H1 (cell line): ENCODE results near the gene LHFPL2. TPM values are rescaled to one million over a fixed set of nuclear protein-coding genes. Genes with fewer than 3 reads are reported as not detected.

ENCODE experiments used
- CREB1 ChIP-seq: IDR thresholded peaks from 2 replicates; pipeline ENCODE4 v1.6.1; 2012; ENCODE audit warnings: inconsistent platforms
- EP300 ChIP-seq, 2 experiments: IDR thresholded peaks; 1 replicate in 1 of 2; 2 replicates in 1 of 2; pipeline ENCODE4 v1.6.1; 2011 to 2012; ENCODE audit warnings: low read depth in 2 of 2, low read length in 2 of 2, mild to moderate bottlenecking in 2 of 2, borderline replicate concordance in 1 of 2, inconsistent platforms in 1 of 2, moderate library complexity in 1 of 2
- GABPA ChIP-seq: IDR thresholded peaks from 2 replicates; pipeline ENCODE4 v1.6.1; 2011; ENCODE audit warnings: mild to moderate bottlenecking, low read length, moderate library complexity, borderline replicate concordance; ENCODE audit not compliant: insufficient read depth
- JUN ChIP-seq: IDR thresholded peaks from 2 replicates; pipeline ENCODE4 v1.6.1; 2011; ENCODE audit warnings: low read depth, mild to moderate bottlenecking, improper control_type of control experiment, low read length
- KDM4A ChIP-seq: IDR thresholded peaks from one replicate; pipeline ENCODE4 v1.7.1; 2012; ENCODE audit warnings: low read depth, mild to moderate bottlenecking, moderate library complexity, low read length, inconsistent platforms; ENCODE audit not compliant: severe bottlenecking
- NRF1 ChIP-seq: IDR thresholded peaks from 2 replicates; pipeline ENCODE4 v1.6.1; 2011; ENCODE audit warnings: mild to moderate bottlenecking, low read depth, low read length, improper control_type of control experiment
- SIX5 ChIP-seq: IDR thresholded peaks from 2 replicates; pipeline ENCODE4 v1.6.1; 2011; ENCODE audit warnings: mild to moderate bottlenecking, low read depth, low read length
- TBP ChIP-seq: IDR thresholded peaks from 2 replicates; pipeline ENCODE4 v1.6.1; 2011; ENCODE audit warnings: low read depth, low read length, improper control_type of control experiment
- TEAD4 ChIP-seq: IDR thresholded peaks from 2 replicates; pipeline ENCODE4 v1.6.1; 2012; ENCODE audit warnings: low read depth, low read length, inconsistent platforms, mixed read lengths
- polyA plus RNA-seq, 7 experiments: library from polyadenylated mRNA; depleted of rRNA in 3 of 7; stranded (reverse) in 5 of 7; unstranded in 2 of 7; fragments of >200 nt in 5 of 7; fragments of 200-250 nt in 2 of 7; gene quantifications; 1 replicate in 5 of 7; 2 replicates in 1 of 7; 4 replicates in 1 of 7; pipeline versions ENCODE4 v1.2.1 to v1.2.3, GENCODE V29; 2011 to 2013; ENCODE audit warnings: missing spikeins in 2 of 7, mixed read lengths in 2 of 7
- total RNA-seq: library from RNA; stranded (reverse); fragmentation: NEBNext Ultra II Directional; extraction: Animal tissue kit (Norgen Biotek cat#: 25700); gene quantifications from 2 replicates; pipeline ENCODE4 v1.2.1, GENCODE V29; 2021
- TF ChIP-seq, protein P1 (sequence below): IDR thresholded peaks from 2 replicates; pipeline ENCODE4 v1.6.1; 2011; ENCODE audit warnings: low read length, improper control_type of control experiment

LHFPL2 gene
- total and polyA plus RNA-seq, 2 of the 8 experiments (the other 6 are each of a cell fraction or from before 2014, with no cell fraction given), result 9.6 to 43.0 TPM

DNA sequence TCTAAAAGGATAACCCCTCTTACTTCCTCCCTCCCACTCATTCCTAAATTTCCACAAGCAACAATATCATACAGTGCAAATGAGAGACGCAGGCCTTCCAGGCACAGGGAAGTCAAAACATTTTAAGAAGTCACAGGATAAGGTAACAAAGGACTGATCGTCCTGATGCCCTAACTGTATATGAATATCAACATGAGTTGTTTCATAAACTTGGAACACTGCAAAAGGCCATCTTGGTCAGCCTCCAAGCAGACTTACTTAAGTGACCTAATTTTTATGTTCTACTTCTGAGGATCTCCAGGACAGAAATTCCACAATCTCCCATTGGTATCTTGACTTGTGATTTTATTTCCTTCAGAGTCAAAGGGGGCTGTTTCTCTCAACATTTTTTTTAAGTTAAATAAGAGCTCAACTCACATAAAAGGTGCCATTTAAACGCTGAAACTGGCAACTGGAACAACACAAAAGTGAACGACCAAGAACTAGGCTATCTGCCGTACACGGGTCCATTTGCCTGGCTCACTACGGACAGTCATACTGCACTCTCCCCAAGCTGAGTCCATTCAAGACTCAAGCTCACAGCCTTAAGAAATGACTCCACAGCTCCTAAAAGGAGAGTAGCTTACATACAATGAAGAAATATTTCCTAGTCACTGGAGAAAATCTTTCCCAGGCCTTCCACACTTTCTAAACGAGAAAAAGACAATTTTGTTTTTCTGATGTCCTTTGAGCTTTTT, 71.3 kb downstream of the LHFPL2 start (continued):
- TF ChIP-seq, protein P1, sequence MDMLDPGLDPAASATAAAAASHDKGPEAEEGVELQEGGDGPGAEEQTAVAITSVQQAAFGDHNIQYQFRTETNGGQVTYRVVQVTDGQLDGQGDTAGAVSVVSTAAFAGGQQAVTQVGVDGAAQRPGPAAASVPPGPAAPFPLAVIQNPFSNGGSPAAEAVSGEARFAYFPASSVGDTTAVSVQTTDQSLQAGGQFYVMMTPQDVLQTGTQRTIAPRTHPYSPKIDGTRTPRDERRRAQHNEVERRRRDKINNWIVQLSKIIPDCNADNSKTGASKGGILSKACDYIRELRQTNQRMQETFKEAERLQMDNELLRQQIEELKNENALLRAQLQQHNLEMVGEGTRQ, result no peak
- no peak for TF ChIP-seq GABPA
- TF ChIP-seq NRF1, result no peak
- TF ChIP-seq EP300 (IDR thresholded peaks at IDR 0.05; ENCODE audit: borderline replicate concordance in 1 of 2, low read depth in 2 of 2, low read length in 2 of 2), result no peak
- TF ChIP-seq JUN, result no peak
- TF ChIP-seq CREB1, result no peak
- no peak for TF ChIP-seq TBP
- TF ChIP-seq KDM4A, result no peak
- TF ChIP-seq TEAD4, result no peak
- no peak for TF ChIP-seq SIX5
